GM12878 (cell line): Measurements from ENCODE around the gene RAD51B.

Experiments used
- CTCF ChIP-seq, 3 experiments: IDR thresholded peaks in 2 of 3; conservative IDR thresholded peaks in 1 of 3; 2 replicates each; pipeline ENCODE4 v1.5.1; 2011; ENCODE audit warnings: low read depth in 3 of 3, low read length in 3 of 3, mild to moderate bottlenecking in 3 of 3, control low read depth in 2 of 3, moderate library complexity in 2 of 3, inconsistent platforms in 1 of 3, mixed read lengths in 1 of 3; ENCODE audit not compliant: control insufficient read depth in 2 of 3, insufficient read depth in 1 of 3; ENCODE audit errors: extremely low read depth in 1 of 3
- POLR2A ChIP-seq: IDR thresholded peaks from 2 replicates; pipeline ENCODE4 v1.6.1; 2011; ENCODE audit warnings: low read depth, mild to moderate bottlenecking, low read length
- POLR2AphosphoS5 ChIP-seq: IDR thresholded peaks from 2 replicates; pipeline ENCODE4 v1.6.1; 2011; ENCODE audit warnings: mild to moderate bottlenecking, low read length, inconsistent platforms

GRCh38 chr14:68674538-68675232, 855.1 kb downstream of the RAD51B start:
- TF ChIP-seq CTCF (IDR thresholded peaks at IDR 0.05 in 2 of 3, conservative IDR thresholded peaks at IDR 0.05 in 1 of 3; ENCODE audit: control insufficient read depth in 2 of 3, extremely low read depth in 1 of 3, insufficient read depth in 1 of 3, low read depth in 3 of 3, low read length in 3 of 3) (no peak), POLR2AphosphoS5 (no peak), POLR2A (no peak)
